Upper lobe of left lung (tissue), 6 donors: Measurements from ENCODE around the gene RBP2. TPM values are rescaled to one million over a fixed set of nuclear protein-coding genes. Genes with fewer than 3 reads are reported as not detected.
A peak's percentile ranks its signal among the peaks of the same experiment; 100 is the strongest.

Experiments
- ATAC-seq, 2 donors: fragments of 200-7000 bp; cut with Tn5 transposase; one replicate each; pipeline ENCODE4 v1.9.1; 2022; ENCODE audit warnings: mild to moderate bottlenecking in 2 of 2, moderate library complexity in 2 of 2; ENCODE audit not compliant: low FRiP score in 2 of 2
- DNase-seq, 2 donors: peaks; one replicate each; pipeline ENCODE4 v3.0.0-alpha.2; 2019 to 2020
- H3K27ac ChIP-seq, 4 donors: fragments of 200-600 bp; sonication (generic); one replicate each; pipeline ENCODE4 v1.5.1; 2016 to 2019
- H3K27me3 ChIP-seq, 4 donors: fragments of 200-600 bp; sonication (generic); one replicate each; pipeline ENCODE4 v1.5.1; 2017 to 2019
- H3K36me3 ChIP-seq, 4 donors: fragments of 200-600 bp; sonication (generic); one replicate each; pipeline ENCODE4 v1.5.1; 2016 to 2019
- H3K4me1 ChIP-seq, 4 donors: fragments of 200-600 bp; sonication (generic); one replicate each; pipeline ENCODE4 v1.5.1; 2018 to 2019
- H3K4me3 ChIP-seq, 4 donors: fragments of 200-600 bp; sonication (generic); one replicate each; pipeline ENCODE4 v1.5.1; 2017 to 2019; ENCODE audit warnings: mild to moderate bottlenecking in 2 of 4, moderate library complexity in 1 of 4
- H3K9me3 ChIP-seq, 4 donors: fragments of 200-600 bp; sonication (generic); one replicate each; pipeline ENCODE4 v1.5.1; 2018 to 2019
- CTCF ChIP-seq, 6 experiments: fragments of 450-650 bp in 4 of 6; fragments of 200-600 bp in 2 of 6; sonication (generic) in 2 of 6; IDR thresholded peaks; one replicate each; pipeline ENCODE4 v1.5.1; 2016 to 2019; ENCODE audit warnings: antibody characterized with exemption in 6 of 6
- EP300 ChIP-seq, 4 donors: sonication (generic); formaldehyde crosslinking; IDR thresholded peaks; one replicate each; pipeline ENCODE4 v1.5.1; 2017; ENCODE audit warnings: antibody characterized with exemption in 4 of 4, control low read depth in 2 of 4
- POLR2A ChIP-seq, 4 donors: fragments of 450-650 bp; IDR thresholded peaks; one replicate each; pipeline ENCODE4 v1.5.1; 2016 to 2017; ENCODE audit warnings: antibody characterized with exemption in 4 of 4, mild to moderate bottlenecking in 2 of 4
- POLR2AphosphoS5 ChIP-seq, 2 donors: sonication (generic); formaldehyde crosslinking; IDR thresholded peaks; one replicate each; pipeline ENCODE4 v1.5.1; 2017; ENCODE audit warnings: antibody characterized with exemption in 2 of 2
- WGBS, 2 donors: methylation state at CpG; one replicate each; pipeline ENCODE4 v1.1.5; 2017 to 2018; 5-methylcytosine and 5-hydroxymethylcytosine counted together
- total RNA-seq, 6 donors: library from RNA; depleted of rRNA in 4 of 6; stranded (reverse); fragments of >200 nt in 4 of 6; gene quantifications; one replicate each; pipeline versions ENCODE4 v1.1.0 to v1.2.1, GENCODE V29; 2016 to 2021
- donor health status: DM: no; HTN: no; CAD: no; lungs with moderate emphysema.
- donor health status: DM: no; HTN: yes; CAD: no; lungs with severe emphysema.

Gene RBP2
- total RNA-seq, result 1 to 10 TPM in 2 of 6 donors, under 1 TPM in 2, not detected in 2; 0.64 to 4.4 (median 1.1) TPM

GRCh38 chr3:139476348-139476747 is at the start of gene RBP2:
Gene RBP2, minus strand, starts transcription at chr3:139476516. Its CDS starts 57 bp downstream, at chr3:139476459.
- H3K27ac ChIP-seq, result peak within 1 kb of the TSS in 1 of 4 donors; percentile 59
- H3K27me3 ChIP-seq, result no peaks in the 10 kb centered on the region
- TF ChIP-seq POLR2AphosphoS5 (IDR thresholded peaks at IDR 0.05) (no peak), POLR2A (IDR thresholded peaks at IDR 0.05) (no peak)
- H3K4me1 ChIP-seq, result no peaks in the 10 kb centered on the region
- H3K36me3 ChIP-seq, result no peaks in the 10 kb centered on the region
- H3K4me3 ChIP-seq, result no peak within 1 kb of the TSS
- no peak for ATAC-seq
- no peak for DNase-seq
- WGBS, 2 donors, result 93 to 99% methylated on average over 4 of the region's 4 CpGs
- no peaks in the 10 kb centered on the region for H3K9me3 ChIP-seq

- WGBS, 2 donors, result 95 to 97% methylated on average over 7 of the region's 7 CpGs
- TF ChIP-seq EP300 (IDR thresholded peaks at IDR 0.05) (no peak), POLR2A (IDR thresholded peaks at IDR 0.05) (no peak), POLR2AphosphoS5 (IDR thresholded peaks at IDR 0.05) (no peak), CTCF (IDR thresholded peaks at IDR 0.05) (no peak)
- Histone ChIP-seq H3K9me3 (no peaks in the 10 kb centered on the region), H3K27me3 (no peaks in the 10 kb centered on the region), H3K4me3 (no peak overlapping the region), H3K36me3 (no peaks in the 10 kb centered on the region), H3K4me1 (no peaks in the 10 kb centered on the region), H3K27ac (no peak overlapping the region)
- no peak for ATAC-seq
- no peak for DNase-seq
Measured at GRCh38 chr3:139524841-139525636, 48.7 kb upstream of the RBP2 start.

- H3K9me3 ChIP-seq, result no peaks in the 10 kb centered on the region
- no peaks in the 10 kb centered on the region for H3K36me3 ChIP-seq
- H3K27ac ChIP-seq, result no peak overlapping the region
- no peaks in the 10 kb centered on the region for H3K4me1 ChIP-seq
- TF ChIP-seq CTCF (IDR thresholded peaks at IDR 0.05) (no peak), POLR2AphosphoS5 (IDR thresholded peaks at IDR 0.05) (no peak), EP300 (IDR thresholded peaks at IDR 0.05) (no peak), POLR2A (IDR thresholded peaks at IDR 0.05) (no peak)
- H3K4me3 ChIP-seq, result no peak overlapping the region
- WGBS, 2 donors, result 57 to 69% methylated on average over 1 of the region's 1 CpG
- DNase-seq (no peak), ATAC-seq (no peak)
- no peaks in the 10 kb centered on the region for H3K27me3 ChIP-seq
Measured at GRCh38 chr3:139523718-139524117, 47.4 kb upstream of the RBP2 start.

- no peak for ATAC-seq
- no peak for TF ChIP-seq CTCF (IDR thresholded peaks at IDR 0.05)
- TF ChIP-seq POLR2A (IDR thresholded peaks at IDR 0.05), result no peak
- TF ChIP-seq POLR2AphosphoS5 (IDR thresholded peaks at IDR 0.05), result no peak
- TF ChIP-seq EP300 (IDR thresholded peaks at IDR 0.05), result no peak
Measured at GRCh38 chr3:139523166-139523565, 46.9 kb upstream of the RBP2 start.

GRCh38 chr3:139522421-139522820 is 46.1 kb upstream of the RBP2 start:
- no peak for DNase-seq
- TF ChIP-seq POLR2AphosphoS5 (IDR thresholded peaks at IDR 0.05), result no peak
- TF ChIP-seq CTCF (IDR thresholded peaks at IDR 0.05), result no peak

More at GRCh38 chr3:139523166-139523565, 46.9 kb upstream of the RBP2 start:
- Histone ChIP-seq H3K9me3 (no peaks in the 10 kb centered on the region), H3K27ac (no peak overlapping the region), H3K4me1 (no peaks in the 10 kb centered on the region), H3K36me3 (no peaks in the 10 kb centered on the region), H3K27me3 (no peaks in the 10 kb centered on the region), H3K4me3 (no peak overlapping the region)
- 95 to 100% methylated on average over 4 to 5 of the region's 5 CpGs for WGBS, 2 donors
- no peak for DNase-seq

More at GRCh38 chr3:139522421-139522820, 46.1 kb upstream of the RBP2 start:
- WGBS, 2 donors, result 33 to 64% methylated on average over 2 of the region's 2 CpGs
- Histone ChIP-seq H3K36me3 (no peaks in the 10 kb centered on the region), H3K4me1 (no peaks in the 10 kb centered on the region), H3K27me3 (no peaks in the 10 kb centered on the region), H3K9me3 (no peaks in the 10 kb centered on the region), H3K27ac (no peak overlapping the region), H3K4me3 (no peak overlapping the region)
- no peak for ATAC-seq
